HepG2 (cell line): ENCODE measurements around the gene SLC5A5. TPM values are rescaled to one million over a fixed set of nuclear protein-coding genes. Genes with fewer than 3 reads are reported as not detected.

Experiments used
- ATAC-seq: fragments of 200-7000 bp; cut with Tn5 transposase; 3 replicates; pipeline ENCODE4 v1.9.1; 2020; ENCODE audit warnings: mild to moderate bottlenecking, moderate library complexity
- BruUV-seq: library from RNA; stranded (reverse); fragments of 400-500 nt; replicated peaks from 2 replicates; lab custom pipeline; 2021; lab: Mats Ljungman, UMichigan
- CTCF ChIA-PET: fragments of 300-600 bp; formaldehyde crosslinking; extraction: SDS; loops from one replicate; lab custom pipeline; 2021; ENCODE audit warnings: low total read pairs, inconsistent platforms, low intra/inter-chr PET ratio; lab: Yijun Ruan, JAX
- POLR2A ChIA-PET: fragments of 350-600 bp; sonication (Branson Sonifier 250); formaldehyde crosslinking; loops from one replicate; lab custom pipeline; 2020; ENCODE audit warnings: antibody characterized with exemption, inconsistent platforms; lab: Yijun Ruan, JAX
- DNase-seq: peaks from one replicate; pipeline ENCODE4 v3.0.0-alpha.2; 2015; ENCODE audit warnings: low spot score
- FAIRE-seq: peaks from 3 replicates; lab custom pipeline; 2011; peaks lifted over from hg19 to GRCh38; lab: Jason Lieb, UNC
- H2AFZ ChIP-seq: one replicate; pipeline ENCODE4 v1.6.1; 2011; ENCODE audit warnings: low read length, inconsistent platforms
- H3K27ac ChIP-seq: fragments of 300-600 bp; 3 replicates; pipeline ENCODE4 v1.8.0; 2011; ENCODE audit warnings: mixed run types, mild to moderate bottlenecking, mixed read lengths, low read length, inconsistent platforms; ENCODE audit not compliant: insufficient read depth; ENCODE audit errors: extremely low read length
- H3K27me3 ChIP-seq, 2 experiments: fragments of 200-600 bp in 1 of 2; 2 replicates in 1 of 2; 3 replicates in 1 of 2; pipeline versions ENCODE4 v1.6.0 to v1.8.0; 2011; ENCODE audit warnings: low read length in 2 of 2, mild to moderate bottlenecking in 2 of 2, moderate library complexity in 2 of 2, inconsistent platforms in 1 of 2; ENCODE audit not compliant: insufficient read depth in 2 of 2, control insufficient read depth in 1 of 2
- H3K36me3 ChIP-seq, 2 experiments: fragments of 200-600 bp in 1 of 2; replicated peaks in 1 of 2; 2 replicates in 1 of 2; 3 replicates in 1 of 2; pipeline versions ENCODE4 v1.5.1 to v1.8.0; 2011; ENCODE audit warnings: low read length in 2 of 2, inconsistent platforms in 1 of 2; ENCODE audit not compliant: insufficient read depth in 2 of 2, control insufficient read depth in 1 of 2
- H3K4me1 ChIP-seq: 2 replicates; pipeline ENCODE4 v1.5.1; 2012; ENCODE audit warnings: low read length, inconsistent platforms; ENCODE audit not compliant: insufficient read depth
- H3K4me2 ChIP-seq: 2 replicates; pipeline ENCODE4 v1.6.0; 2011; ENCODE audit warnings: low read depth, low read length, inconsistent platforms
- H3K4me3 ChIP-seq, 3 experiments: fragments of 200-600 bp in 1 of 3; sonication (generic), shearing (Covaris generic) in 1 of 3; replicated peaks in 1 of 3; 2 replicates each; pipeline ENCODE4 v1.5.1; 2011 to 2016; ENCODE audit warnings: low read length in 3 of 3, inconsistent platforms in 2 of 3, low read depth in 2 of 3, mild to moderate bottlenecking in 2 of 3, control low read depth in 1 of 3, mixed read lengths in 1 of 3; ENCODE audit not compliant: insufficient read depth in 1 of 3
- H3K79me2 ChIP-seq: one replicate; pipeline ENCODE4 v1.6.1; 2011; ENCODE audit warnings: low read length, inconsistent platforms; ENCODE audit not compliant: insufficient read depth
- H3K9ac ChIP-seq: 2 replicates; pipeline ENCODE4 v1.6.0; 2011; ENCODE audit warnings: mild to moderate bottlenecking, low read depth, low read length, inconsistent platforms; ENCODE audit not compliant: insufficient read depth
- H3K9me3 ChIP-seq: 2 replicates; pipeline ENCODE4 v1.5.1; 2012; ENCODE audit warnings: mild to moderate bottlenecking, low read length
- H4K20me1 ChIP-seq: 2 replicates; pipeline ENCODE4 v1.6.0; 2011; ENCODE audit warnings: inconsistent platforms, mild to moderate bottlenecking, low read length, moderate library complexity; ENCODE audit not compliant: insufficient read depth
- FOSL2 ChIP-seq: sonication (generic); formaldehyde crosslinking; IDR thresholded peaks from 2 replicates; pipeline ENCODE4 v1.4.0; 2020; ENCODE audit warnings: missing genetic modification reagents
- GABPB1 ChIP-seq: IDR thresholded peaks from 2 replicates; pipeline ENCODE4 v1.6.1; 2016; ENCODE audit warnings: mild to moderate bottlenecking, missing genetic modification reagents, moderate library complexity, missing compliant biosample characterization
- HOXA7 ChIP-seq: sonication (generic); formaldehyde crosslinking; IDR thresholded peaks from 2 replicates; pipeline ENCODE4 v1.8.1; 2022; ENCODE audit warnings: mild to moderate bottlenecking, missing genetic modification reagents, moderate library complexity
- NFE2L1 ChIP-seq: sonication (generic); formaldehyde crosslinking; IDR thresholded peaks from 2 replicates; pipeline ENCODE4 v1.4.0; 2020; ENCODE audit warnings: missing genetic modification reagents, mild to moderate bottlenecking, borderline replicate concordance
- PHF20 ChIP-seq: sonication (generic); formaldehyde crosslinking; IDR thresholded peaks from 2 replicates; pipeline ENCODE4 v1.5.0; 2020; ENCODE audit warnings: mild to moderate bottlenecking, missing genetic modification reagents
- ZMYM2 ChIP-seq: sonication (generic); formaldehyde crosslinking; IDR thresholded peaks from 2 replicates; pipeline ENCODE4 v1.8.0; 2022; ENCODE audit warnings: mild to moderate bottlenecking, missing genetic modification reagents
- ZNF121 ChIP-seq: sonication (generic); formaldehyde crosslinking; IDR thresholded peaks from 2 replicates; pipeline ENCODE4 v1.5.0; 2020; ENCODE audit warnings: mild to moderate bottlenecking, missing genetic modification reagents
- WGBS: methylation state at CpG from one replicate; pipeline ENCODE4 v1.1.6; 2017; ENCODE audit warnings: low lambda C conversion rate; 5-methylcytosine and 5-hydroxymethylcytosine counted together
- in situ Hi-C: cut with HindIII; loops from 2 replicates; pipeline ENCODE4 v1.10.0; 2017; ENCODE audit warnings: low pct_unique_long_range_greater_than_20kb; ENCODE audit not compliant: extremely low pct_ligation_motif_present
- intact Hi-C: fragments of 100-400 bp; cut with micrococcal nuclease; formaldehyde crosslinking; loops from one replicate; pipeline ENCODE4 v1.10.0; 2022; ENCODE audit not compliant: unreplicated experiment
- polyA plus RNA-seq, 8 experiments: library from polyadenylated mRNA; depleted of rRNA in 3 of 8; stranded (reverse) in 7 of 8; unstranded in 1 of 8; fragments of >200 nt; fragmentation: Illumina TruSeq in 4 of 8; extraction: Trizol in 4 of 8; gene quantifications; 2 replicates each; pipeline versions ENCODE4 v1.2.1 to v1.2.3, GENCODE V29; 2011 to 2016; ENCODE audit warnings: low read depth in 4 of 8, missing spikeins in 1 of 8, mixed read lengths in 1 of 8; ENCODE audit not compliant: insufficient read depth in 1 of 8
- total RNA-seq, 5 experiments: library from RNA; depleted of rRNA; stranded (reverse); fragments of >200 nt; fragmentation: Illumina TruSeq; extraction: Trizol; gene quantifications; 2 replicates each; pipeline ENCODE4 v1.2.3, GENCODE V29; 2016; ENCODE audit warnings: low read depth in 1 of 5
- TF ChIP-seq, protein P1 (sequence below): sonication (generic); formaldehyde crosslinking; IDR thresholded peaks from 2 replicates; pipeline ENCODE4 v1.4.0; 2020; ENCODE audit warnings: mild to moderate bottlenecking, missing genetic modification reagents
- TF ChIP-seq, protein P2 (sequence below): sonication (generic); formaldehyde crosslinking; IDR thresholded peaks from 2 replicates; pipeline ENCODE4 v1.5.0; 2020; ENCODE audit warnings: mild to moderate bottlenecking, missing genetic modification reagents, borderline replicate concordance

SLC5A5 gene
- total and polyA plus RNA-seq, 2 of the 13 experiments (the other 11 are each of a cell fraction or from before 2014, with no cell fraction given) = not detected

DNA sequence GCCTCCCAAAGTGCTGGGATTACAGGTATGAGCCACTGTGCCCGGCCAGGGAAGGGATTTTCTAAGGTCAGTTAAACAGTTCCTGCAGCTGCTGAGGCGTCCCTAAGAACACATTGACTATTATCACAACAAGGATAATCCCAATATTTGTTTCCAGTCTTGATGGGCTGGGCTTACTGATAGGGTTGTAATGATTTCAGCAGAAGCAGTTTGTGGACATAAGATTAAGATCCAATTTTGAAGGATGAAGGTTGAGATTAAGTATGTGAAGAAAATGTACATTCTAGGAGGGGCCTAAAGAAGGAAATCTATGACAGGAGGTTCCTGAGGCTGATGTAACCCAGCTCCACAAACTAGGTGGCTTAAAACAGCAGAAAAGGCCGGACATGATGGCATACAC is 50.4 kb downstream of the SLC5A5 start:
- ATAC-seq (no peak), FAIRE-seq (no peak), DNase-seq (no peak)
- Histone ChIP-seq H3K9me3 (no peaks in the 10 kb centered on the region), H3K79me2 (no peaks in the 10 kb centered on the region), H3K4me3 (no peak overlapping the region), H3K4me1 (no peaks in the 10 kb centered on the region), H4K20me1 (no peaks in the 10 kb centered on the region), H2AFZ (no peak overlapping the region), H3K27me3 (no peaks in the 10 kb centered on the region), H3K9ac (no peak overlapping the region), H3K36me3 (no peaks in the 10 kb centered on the region), H3K27ac (no peak overlapping the region), H3K4me2 (no peak overlapping the region)
- intact Hi-C loops = no loop called here
- WGBS = 4% methylated on average over 3 of the region's 3 CpGs
- ChIA-PET POLR2A (no interaction called here), CTCF (no interaction called here)
- BruUV-seq = no TSS peak
- in situ Hi-C loops = no loop called here
- TF ChIP-seq ZNF121 (CRISPR knock-in tag) (no peak), FOSL2 (CRISPR knock-in tag) (no peak), NFE2L1 (CRISPR knock-in tag) (no peak), PHF20 (CRISPR knock-in tag) (no peak), ZMYM2 (no peak), GABPB1 (no peak), HOXA7 (CRISPR knock-in tag) (no peak)
- TF ChIP-seq, protein P1, sequence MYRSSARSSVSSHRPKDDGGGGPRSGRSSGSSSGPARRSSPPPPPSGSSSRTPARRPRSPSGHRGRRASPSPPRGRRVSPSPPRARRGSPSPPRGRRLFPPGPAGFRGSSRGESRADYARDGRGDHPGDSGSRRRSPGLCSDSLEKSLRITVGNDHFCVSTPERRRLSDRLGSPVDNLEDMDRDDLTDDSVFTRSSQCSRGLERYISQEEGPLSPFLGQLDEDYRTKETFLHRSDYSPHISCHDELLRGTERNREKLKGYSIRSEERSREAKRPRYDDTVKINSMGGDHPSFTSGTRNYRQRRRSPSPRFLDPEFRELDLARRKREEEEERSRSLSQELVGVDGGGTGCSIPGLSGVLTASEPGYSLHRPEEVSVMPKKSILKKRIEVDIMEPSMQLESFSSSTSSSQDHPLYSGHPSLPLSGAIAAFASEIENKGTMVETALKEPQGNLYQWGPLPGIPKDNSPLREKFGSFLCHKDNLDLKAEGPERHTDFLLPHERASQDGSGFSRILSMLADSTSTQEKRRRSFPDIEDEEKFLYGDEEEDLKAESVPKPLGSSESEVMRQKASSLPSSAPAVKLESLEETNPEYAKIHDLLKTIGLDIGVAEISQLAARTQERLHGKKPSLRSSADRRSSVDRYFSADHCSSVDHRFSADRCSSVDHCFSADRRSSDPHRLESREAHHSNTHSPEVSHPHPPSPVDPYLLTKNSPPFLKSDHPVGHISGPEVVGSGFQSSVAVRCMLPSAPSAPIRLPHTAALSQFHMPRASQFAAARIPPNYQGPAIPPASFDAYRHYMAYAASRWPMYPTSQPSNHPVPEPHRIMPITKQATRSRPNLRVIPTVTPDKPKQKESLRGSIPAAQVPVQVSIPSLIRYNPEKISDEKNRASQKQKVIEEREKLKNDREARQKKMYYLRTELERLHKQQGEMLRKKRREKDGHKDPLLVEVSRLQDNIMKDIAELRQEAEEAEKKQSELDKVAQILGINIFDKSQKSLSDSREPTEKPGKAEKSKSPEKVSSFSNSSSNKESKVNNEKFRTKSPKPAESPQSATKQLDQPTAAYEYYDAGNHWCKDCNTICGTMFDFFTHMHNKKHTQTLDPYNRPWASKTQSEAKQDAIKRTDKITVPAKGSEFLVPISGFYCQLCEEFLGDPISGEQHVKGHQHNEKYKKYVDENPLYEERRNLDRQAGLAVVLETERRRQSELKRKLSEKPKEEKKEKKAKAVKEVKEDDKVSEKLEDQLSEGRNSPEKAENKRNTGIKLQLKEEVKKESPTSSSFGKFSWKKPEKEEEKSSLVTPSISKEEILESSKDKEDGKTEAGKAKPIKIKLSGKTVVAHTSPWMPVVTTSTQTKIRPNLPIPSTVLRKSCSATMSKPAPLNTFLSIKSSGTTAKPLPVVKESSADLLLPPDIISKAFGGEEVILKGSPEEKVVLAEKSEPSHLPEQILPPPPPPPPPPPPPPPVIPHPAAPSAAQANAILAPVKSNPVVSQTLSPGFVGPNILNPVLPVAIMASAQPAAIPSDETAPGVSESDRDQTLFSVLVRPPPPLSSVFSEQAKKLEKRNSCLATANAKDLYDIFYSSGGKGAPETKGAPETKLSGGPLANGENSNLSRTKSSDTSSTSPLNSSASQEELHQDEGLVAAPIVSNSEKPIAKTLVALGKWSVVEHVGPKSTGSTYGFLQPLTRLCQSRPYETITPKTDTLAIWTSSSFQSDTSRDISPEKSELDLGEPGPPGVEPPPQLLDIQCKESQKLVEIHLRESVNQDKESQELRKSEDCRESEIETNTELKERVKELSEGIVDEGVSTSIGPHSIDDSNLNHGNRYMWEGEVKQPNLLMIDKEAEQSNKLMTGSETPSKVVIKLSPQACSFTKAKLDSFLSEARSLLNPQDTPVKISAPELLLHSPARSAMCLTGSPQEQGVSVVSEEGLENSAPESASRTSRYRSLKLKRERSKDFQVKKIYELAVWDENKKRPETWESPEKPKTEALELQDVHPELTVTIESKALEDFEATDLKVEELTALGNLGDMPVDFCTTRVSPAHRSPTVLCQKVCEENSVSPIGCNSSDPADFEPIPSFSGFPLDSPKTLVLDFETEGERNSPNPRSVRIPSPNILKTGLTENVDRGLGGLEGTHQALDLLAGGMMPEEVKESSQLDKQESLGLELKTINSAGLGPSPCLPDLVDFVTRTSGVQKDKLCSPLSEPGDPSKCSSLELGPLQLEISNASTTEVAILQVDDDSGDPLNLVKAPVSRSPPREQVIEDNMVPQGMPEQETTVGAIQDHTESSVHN (CRISPR knock-in tag) = no peak
- TF ChIP-seq, protein P2, sequence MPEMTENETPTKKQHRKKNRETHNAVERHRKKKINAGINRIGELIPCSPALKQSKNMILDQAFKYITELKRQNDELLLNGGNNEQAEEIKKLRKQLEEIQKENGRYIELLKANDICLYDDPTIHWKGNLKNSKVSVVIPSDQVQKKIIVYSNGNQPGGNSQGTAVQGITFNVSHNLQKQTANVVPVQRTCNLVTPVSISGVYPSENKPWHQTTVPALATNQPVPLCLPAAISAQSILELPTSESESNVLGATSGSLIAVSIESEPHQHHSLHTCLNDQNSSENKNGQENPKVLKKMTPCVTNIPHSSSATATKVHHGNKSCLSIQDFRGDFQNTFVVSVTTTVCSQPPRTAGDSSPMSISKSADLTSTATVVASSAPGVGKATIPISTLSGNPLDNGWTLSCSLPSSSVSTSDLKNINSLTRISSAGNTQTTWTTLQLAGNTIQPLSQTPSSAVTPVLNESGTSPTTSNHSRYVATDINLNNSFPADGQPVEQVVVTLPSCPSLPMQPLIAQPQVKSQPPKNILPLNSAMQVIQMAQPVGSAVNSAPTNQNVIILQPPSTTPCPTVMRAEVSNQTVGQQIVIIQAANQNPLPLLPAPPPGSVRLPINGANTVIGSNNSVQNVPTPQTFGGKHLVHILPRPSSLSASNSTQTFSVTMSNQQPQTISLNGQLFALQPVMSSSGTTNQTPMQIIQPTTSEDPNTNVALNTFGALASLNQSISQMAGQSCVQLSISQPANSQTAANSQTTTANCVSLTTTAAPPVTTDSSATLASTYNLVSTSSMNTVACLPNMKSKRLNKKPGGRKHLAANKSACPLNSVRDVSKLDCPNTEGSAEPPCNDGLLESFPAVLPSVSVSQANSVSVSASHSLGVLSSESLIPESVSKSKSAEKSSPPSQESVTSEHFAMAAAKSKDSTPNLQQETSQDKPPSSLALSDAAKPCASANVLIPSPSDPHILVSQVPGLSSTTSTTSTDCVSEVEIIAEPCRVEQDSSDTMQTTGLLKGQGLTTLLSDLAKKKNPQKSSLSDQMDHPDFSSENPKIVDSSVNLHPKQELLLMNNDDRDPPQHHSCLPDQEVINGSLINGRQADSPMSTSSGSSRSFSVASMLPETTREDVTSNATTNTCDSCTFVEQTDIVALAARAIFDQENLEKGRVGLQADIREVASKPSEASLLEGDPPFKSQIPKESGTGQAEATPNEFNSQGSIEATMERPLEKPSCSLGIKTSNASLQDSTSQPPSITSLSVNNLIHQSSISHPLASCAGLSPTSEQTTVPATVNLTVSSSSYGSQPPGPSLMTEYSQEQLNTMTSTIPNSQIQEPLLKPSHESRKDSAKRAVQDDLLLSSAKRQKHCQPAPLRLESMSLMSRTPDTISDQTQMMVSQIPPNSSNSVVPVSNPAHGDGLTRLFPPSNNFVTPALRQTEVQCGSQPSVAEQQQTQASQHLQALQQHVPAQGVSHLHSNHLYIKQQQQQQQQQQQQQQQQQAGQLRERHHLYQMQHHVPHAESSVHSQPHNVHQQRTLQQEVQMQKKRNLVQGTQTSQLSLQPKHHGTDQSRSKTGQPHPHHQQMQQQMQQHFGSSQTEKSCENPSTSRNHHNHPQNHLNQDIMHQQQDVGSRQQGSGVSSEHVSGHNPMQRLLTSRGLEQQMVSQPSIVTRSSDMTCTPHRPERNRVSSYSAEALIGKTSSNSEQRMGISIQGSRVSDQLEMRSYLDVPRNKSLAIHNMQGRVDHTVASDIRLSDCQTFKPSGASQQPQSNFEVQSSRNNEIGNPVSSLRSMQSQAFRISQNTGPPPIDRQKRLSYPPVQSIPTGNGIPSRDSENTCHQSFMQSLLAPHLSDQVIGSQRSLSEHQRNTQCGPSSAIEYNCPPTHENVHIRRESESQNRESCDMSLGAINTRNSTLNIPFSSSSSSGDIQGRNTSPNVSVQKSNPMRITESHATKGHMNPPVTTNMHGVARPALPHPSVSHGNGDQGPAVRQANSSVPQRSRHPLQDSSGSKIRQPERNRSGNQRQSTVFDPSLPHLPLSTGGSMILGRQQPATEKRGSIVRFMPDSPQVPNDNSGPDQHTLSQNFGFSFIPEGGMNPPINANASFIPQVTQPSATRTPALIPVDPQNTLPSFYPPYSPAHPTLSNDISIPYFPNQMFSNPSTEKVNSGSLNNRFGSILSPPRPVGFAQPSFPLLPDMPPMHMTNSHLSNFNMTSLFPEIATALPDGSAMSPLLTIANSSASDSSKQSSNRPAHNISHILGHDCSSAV (CRISPR knock-in tag) = no peak
